HEK293 (cell line): Measurements from ENCODE around the gene PRPF31.

ENCODE experiments used
- HOXC10 ChIP-seq: sonication (generic); formaldehyde crosslinking; IDR thresholded peaks from 2 replicates; pipeline ENCODE4 v1.8.1; 2023; ENCODE audit warnings: mild to moderate bottlenecking, missing genetic modification reagents
- MEIS1 ChIP-seq: sonication (generic); formaldehyde crosslinking; IDR thresholded peaks from 2 replicates; pipeline ENCODE4 v1.8.1; 2022; ENCODE audit warnings: missing genetic modification reagents, mild to moderate bottlenecking, borderline replicate concordance
- MZF1 ChIP-seq: fragments of 450-650 bp; formaldehyde crosslinking; IDR thresholded peaks from 2 replicates; pipeline ENCODE4 v1.5.1; 2017; ENCODE audit warnings: missing biosample characterization, missing genetic modification characterization, borderline replicate concordance
- WT1 ChIP-seq: fragments of 450-650 bp; formaldehyde crosslinking; IDR thresholded peaks from 2 replicates; pipeline ENCODE4 v1.5.1; 2016; ENCODE audit warnings: missing biosample characterization, missing genetic modification characterization
- YY1 ChIP-seq: fragments of 450-650 bp; formaldehyde crosslinking; IDR thresholded peaks from 2 replicates; pipeline ENCODE4 v1.5.1; 2018; ENCODE audit warnings: missing biosample characterization, missing genetic modification characterization
- YY2 ChIP-seq: fragments of 450-650 bp; formaldehyde crosslinking; IDR thresholded peaks from 2 replicates; pipeline ENCODE4 v1.5.1; 2016; ENCODE audit warnings: missing biosample characterization, missing genetic modification characterization
- ZBTB49 ChIP-seq: fragments of 450-650 bp; formaldehyde crosslinking; IDR thresholded peaks from 2 replicates; pipeline ENCODE4 v1.5.1; 2016; ENCODE audit warnings: missing biosample characterization, missing genetic modification characterization, low read depth
- ZFP37 ChIP-seq: fragments of 450-650 bp; formaldehyde crosslinking; IDR thresholded peaks from 2 replicates; pipeline ENCODE4 v1.5.1; 2016; ENCODE audit warnings: missing biosample characterization, missing genetic modification characterization
- ZNF169 ChIP-seq: fragments of 450-650 bp; formaldehyde crosslinking; IDR thresholded peaks from 2 replicates; pipeline ENCODE4 v1.5.1; 2016; ENCODE audit warnings: missing biosample characterization, missing genetic modification characterization
- ZNF776 ChIP-seq: fragments of 450-650 bp; formaldehyde crosslinking; IDR thresholded peaks from 2 replicates; pipeline ENCODE4 v1.5.0; 2017; ENCODE audit warnings: missing biosample characterization, missing genetic modification characterization, borderline replicate concordance
- ZNF830 ChIP-seq: fragments of 450-650 bp; IDR thresholded peaks from 2 replicates; pipeline ENCODE4 v1.5.0; 2018; ENCODE audit warnings: missing biosample characterization, missing genetic modification characterization, low read depth, mild to moderate bottlenecking, moderate library complexity
- ZSCAN5A ChIP-seq: fragments of 450-650 bp; formaldehyde crosslinking; IDR thresholded peaks from 2 replicates; pipeline ENCODE4 v1.5.1; 2016; ENCODE audit warnings: missing biosample characterization, missing genetic modification characterization
- TF ChIP-seq, protein P1 (sequence below): fragments of 450-650 bp; formaldehyde crosslinking; IDR thresholded peaks from 2 replicates; pipeline ENCODE4 v1.5.1; 2016; ENCODE audit warnings: missing biosample characterization, missing genetic modification characterization
- TF ChIP-seq, protein P2 (sequence below): fragments of 450-650 bp; formaldehyde crosslinking; optimal IDR thresholded peaks from 2 replicates; pipeline ENCODE3; 2016; ENCODE audit warnings: missing biosample characterization, mild to moderate bottlenecking, missing genetic modification characterization

DNA sequence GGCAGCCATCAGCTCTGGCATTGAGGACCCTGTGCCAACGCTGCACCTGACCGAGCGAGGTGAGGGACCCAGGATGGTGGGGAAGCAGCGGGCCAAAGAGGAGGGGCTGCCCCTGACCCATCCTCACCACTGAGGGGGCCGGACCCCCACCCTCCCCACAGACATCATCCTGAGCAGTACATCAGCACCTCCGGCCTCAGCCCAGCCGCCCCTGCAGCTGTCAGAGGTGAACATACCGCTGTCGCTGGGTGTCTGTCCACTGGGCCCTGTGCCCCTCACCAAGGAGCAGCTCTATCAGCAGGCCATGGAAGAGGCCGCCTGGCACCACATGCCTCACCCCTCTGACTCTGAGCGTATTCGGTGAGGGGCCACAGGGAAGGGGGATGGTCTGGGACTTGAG is 36.7 kb downstream of the PRPF31 start:
- TF ChIP-seq, protein P1, sequence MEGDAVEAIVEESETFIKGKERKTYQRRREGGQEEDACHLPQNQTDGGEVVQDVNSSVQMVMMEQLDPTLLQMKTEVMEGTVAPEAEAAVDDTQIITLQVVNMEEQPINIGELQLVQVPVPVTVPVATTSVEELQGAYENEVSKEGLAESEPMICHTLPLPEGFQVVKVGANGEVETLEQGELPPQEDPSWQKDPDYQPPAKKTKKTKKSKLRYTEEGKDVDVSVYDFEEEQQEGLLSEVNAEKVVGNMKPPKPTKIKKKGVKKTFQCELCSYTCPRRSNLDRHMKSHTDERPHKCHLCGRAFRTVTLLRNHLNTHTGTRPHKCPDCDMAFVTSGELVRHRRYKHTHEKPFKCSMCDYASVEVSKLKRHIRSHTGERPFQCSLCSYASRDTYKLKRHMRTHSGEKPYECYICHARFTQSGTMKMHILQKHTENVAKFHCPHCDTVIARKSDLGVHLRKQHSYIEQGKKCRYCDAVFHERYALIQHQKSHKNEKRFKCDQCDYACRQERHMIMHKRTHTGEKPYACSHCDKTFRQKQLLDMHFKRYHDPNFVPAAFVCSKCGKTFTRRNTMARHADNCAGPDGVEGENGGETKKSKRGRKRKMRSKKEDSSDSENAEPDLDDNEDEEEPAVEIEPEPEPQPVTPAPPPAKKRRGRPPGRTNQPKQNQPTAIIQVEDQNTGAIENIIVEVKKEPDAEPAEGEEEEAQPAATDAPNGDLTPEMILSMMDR (tag by site-specific recombination): no peak
- TF ChIP-seq ZNF830 (no peak), ZNF169 (tag by site-specific recombination) (no peak), ZFP37 (tag by site-specific recombination) (no peak), MEIS1 (CRISPR knock-in tag) (no peak), MZF1 (tag by site-specific recombination) (no peak), YY1 (tag by site-specific recombination) (no peak), ZSCAN5A (tag by site-specific recombination) (no peak), ZNF776 (tag by site-specific recombination) (no peak), ZBTB49 (tag by site-specific recombination) (no peak), YY2 (no peak), WT1 (tag by site-specific recombination) (no peak), HOXC10 (CRISPR knock-in tag) (no peak)
- TF ChIP-seq, protein P2, sequence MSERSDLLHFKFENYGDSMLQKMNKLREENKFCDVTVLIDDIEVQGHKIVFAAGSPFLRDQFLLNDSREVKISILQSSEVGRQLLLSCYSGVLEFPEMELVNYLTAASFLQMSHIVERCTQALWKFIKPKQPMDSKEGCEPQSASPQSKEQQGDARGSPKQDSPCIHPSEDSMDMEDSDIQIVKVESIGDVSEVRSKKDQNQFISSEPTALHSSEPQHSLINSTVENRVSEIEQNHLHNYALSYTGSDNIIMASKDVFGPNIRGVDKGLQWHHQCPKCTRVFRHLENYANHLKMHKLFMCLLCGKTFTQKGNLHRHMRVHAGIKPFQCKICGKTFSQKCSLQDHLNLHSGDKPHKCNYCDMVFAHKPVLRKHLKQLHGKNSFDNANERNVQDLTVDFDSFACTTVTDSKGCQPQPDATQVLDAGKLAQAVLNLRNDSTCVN (tag by site-specific recombination): no peak
